B cell (primary cell): Measurements from ENCODE around the gene FOXM1. TPM values are rescaled to one million over a fixed set of nuclear protein-coding genes. Genes with fewer than 3 reads are reported as not detected.

ENCODE experiments used
- ATAC-seq: fragments of 200-7000 bp; cut with Tn5 transposase; one replicate; pipeline ENCODE4 v1.10.0; 2021; ENCODE audit warnings: low read depth, mild to moderate bottlenecking, moderate number of reproducible peaks, moderate library complexity
- CTCF ChIA-PET: fragments of 350-600 bp; sonication (Branson Sonifier 250); formaldehyde crosslinking; loops from one replicate; lab custom pipeline; 2021; ENCODE audit warnings: antibody characterized with exemption, inconsistent platforms; lab: Charles Lee
- POLR2A ChIA-PET: fragments of 350-600 bp; sonication (Branson Sonifier 250); formaldehyde crosslinking; loops from one replicate; lab custom pipeline; 2021; ENCODE audit warnings: antibody characterized with exemption; lab: Charles Lee
- DNase-seq: peaks from one replicate; pipeline ENCODE4 v3.0.0; 2013
- H2AFZ ChIP-seq: 2 replicates; pipeline ENCODE4 v1.6.1; 2012; ENCODE audit warnings: mild to moderate bottlenecking, low read depth, low read length; ENCODE audit not compliant: insufficient read depth, poor library complexity, severe bottlenecking
- H3K27ac ChIP-seq, 2 donors: 1 replicate in 1 of 2; 2 replicates in 1 of 2; pipeline ENCODE4 v1.5.1; 2012 to 2013; ENCODE audit warnings: low read length in 2 of 2, mild to moderate bottlenecking in 2 of 2, moderate library complexity in 1 of 2
- H3K27me3 ChIP-seq, 4 experiments: fragments of 200-600 bp in 1 of 4; sonication (generic) in 1 of 4; replicated peaks in 1 of 4; 1 replicate in 2 of 4; 2 replicates in 2 of 4; pipeline versions ENCODE4 v1.6.1 to v1.7.0; 2013 to 2016; ENCODE audit warnings: low read length in 3 of 4, mild to moderate bottlenecking in 2 of 4, mixed read lengths in 1 of 4, moderate library complexity in 1 of 4; ENCODE audit not compliant: insufficient read depth in 4 of 4, control insufficient read depth in 3 of 4; ENCODE audit errors: control extremely low read depth in 1 of 4
- H3K36me3 ChIP-seq, 2 experiments: replicated peaks in 1 of 2; 1 replicate in 1 of 2; 2 replicates in 1 of 2; pipeline versions ENCODE4 v1.6.1 to v1.7.1; 2013; ENCODE audit warnings: low read length in 1 of 2; ENCODE audit not compliant: insufficient read depth in 2 of 2, control insufficient read depth in 1 of 2; ENCODE audit errors: control extremely low read depth in 1 of 2, extremely low read depth in 1 of 2
- H3K4me1 ChIP-seq, 2 donors: fragments of 200-600 bp in 1 of 2; sonication (generic) in 1 of 2; 1 replicate in 1 of 2; 2 replicates in 1 of 2; pipeline versions ENCODE4 v1.5.1 to v1.6.1; 2013 to 2017; ENCODE audit warnings: low read length in 2 of 2; ENCODE audit not compliant: control insufficient read depth in 2 of 2, insufficient read depth in 2 of 2
- H3K4me2 ChIP-seq: replicated peaks from 2 replicates; pipeline ENCODE3; 2012; ENCODE audit warnings: mild to moderate bottlenecking, low read depth, low read length; ENCODE audit not compliant: poor library complexity, severe bottlenecking
- H3K4me3 ChIP-seq, 5 experiments: fragments of 200-600 bp in 1 of 5; sonication (generic) in 1 of 5; 1 replicate in 3 of 5; 2 replicates in 2 of 5; pipeline versions ENCODE4 v1.5.1 to v1.7.0; 2011 to 2016; ENCODE audit warnings: low read length in 4 of 5, mild to moderate bottlenecking in 4 of 5, low read depth in 2 of 5, control low read depth in 1 of 5, moderate library complexity in 1 of 5; ENCODE audit not compliant: insufficient read depth in 1 of 5; ENCODE audit errors: control extremely low read depth in 1 of 5, extremely low read depth in 1 of 5
- H3K79me2 ChIP-seq: fragments of 200-600 bp; sonication (generic); one replicate; pipeline ENCODE4 v1.6.0; 2016; ENCODE audit warnings: low read length; ENCODE audit not compliant: control insufficient read depth, insufficient read depth
- H3K9ac ChIP-seq: fragments of 200-600 bp; sonication (generic); 2 replicates; pipeline ENCODE4 v1.6.1; 2017; ENCODE audit warnings: mild to moderate bottlenecking, low read length, moderate library complexity
- H3K9me3 ChIP-seq, 3 donors: one replicate each; pipeline versions ENCODE4 v1.6.1 to v1.7.1; 2013; ENCODE audit warnings: low read length in 2 of 3; ENCODE audit not compliant: control insufficient read depth in 2 of 3, insufficient read depth in 1 of 3; ENCODE audit errors: control extremely low read depth in 1 of 3
- H4K20me1 ChIP-seq: 2 replicates; pipeline ENCODE4 v1.6.0; 2012; ENCODE audit warnings: mild to moderate bottlenecking, low read length; ENCODE audit not compliant: insufficient read depth, control insufficient read depth, poor library complexity, severe bottlenecking
- H3K27ac Mint-ChIP-seq: one replicate; pipeline ENCODE4 v1.8.0; 2021; ENCODE audit warnings: mixed read lengths
- H3K27me3 Mint-ChIP-seq: one replicate; pipeline ENCODE4 v1.8.0; 2021; ENCODE audit warnings: mixed read lengths
- H3K4me1 Mint-ChIP-seq: one replicate; pipeline ENCODE4 v1.8.0; 2021; ENCODE audit warnings: mixed read lengths
- H3K4me3 Mint-ChIP-seq: one replicate; pipeline ENCODE4 v1.8.0; 2021; ENCODE audit warnings: mixed read lengths
- H3K9me3 Mint-ChIP-seq: one replicate; pipeline ENCODE4 v1.8.0; 2022; ENCODE audit warnings: mixed read lengths; ENCODE audit not compliant: insufficient read depth
- CTCF ChIP-seq: fragments of 200-600 bp; IDR thresholded peaks from one replicate; pipeline ENCODE4 v1.8.0; 2022; ENCODE audit warnings: antibody characterized with exemption, mild to moderate bottlenecking
- EZH2 ChIP-seq: IDR thresholded peaks from 2 replicates; pipeline ENCODE4 v1.6.1; 2012; ENCODE audit warnings: borderline replicate concordance, low read depth, mild to moderate bottlenecking, moderate library complexity, low read length; ENCODE audit not compliant: insufficient read depth, poor library complexity, severe bottlenecking
- WGBS: methylation state at CpG from one replicate; pipeline ENCODE4 v1.1.5; 2013; ENCODE audit warnings: missing lambda C conversion rate; ENCODE audit not compliant: insufficient coverage; 5-methylcytosine and 5-hydroxymethylcytosine counted together
- intact Hi-C: fragments of 100-400 bp; cut with micrococcal nuclease; formaldehyde crosslinking; loops from one replicate; pipeline ENCODE4 v1.10.0; 2022
- polyA plus RNA-seq: library from polyadenylated mRNA; depleted of rRNA; stranded (reverse); fragments of >200 nt; gene quantifications from 2 replicates; pipeline ENCODE4 v1.2.3, GENCODE V29; 2012
- total RNA-seq, 2 donors: library from RNA; stranded (reverse); fragments of 120-200 nt in 1 of 2; gene quantifications; 1 replicate in 1 of 2; 2 replicates in 1 of 2; pipeline versions ENCODE4 v1.2.3 to v1.2.4, GENCODE V29; 2013 to 2022

FOXM1 gene
- total and polyA plus RNA-seq, 2 donors (not counting 1 experiment from before 2014, with no cell fraction given), result 0.67 to 0.84 TPM

DNA sequence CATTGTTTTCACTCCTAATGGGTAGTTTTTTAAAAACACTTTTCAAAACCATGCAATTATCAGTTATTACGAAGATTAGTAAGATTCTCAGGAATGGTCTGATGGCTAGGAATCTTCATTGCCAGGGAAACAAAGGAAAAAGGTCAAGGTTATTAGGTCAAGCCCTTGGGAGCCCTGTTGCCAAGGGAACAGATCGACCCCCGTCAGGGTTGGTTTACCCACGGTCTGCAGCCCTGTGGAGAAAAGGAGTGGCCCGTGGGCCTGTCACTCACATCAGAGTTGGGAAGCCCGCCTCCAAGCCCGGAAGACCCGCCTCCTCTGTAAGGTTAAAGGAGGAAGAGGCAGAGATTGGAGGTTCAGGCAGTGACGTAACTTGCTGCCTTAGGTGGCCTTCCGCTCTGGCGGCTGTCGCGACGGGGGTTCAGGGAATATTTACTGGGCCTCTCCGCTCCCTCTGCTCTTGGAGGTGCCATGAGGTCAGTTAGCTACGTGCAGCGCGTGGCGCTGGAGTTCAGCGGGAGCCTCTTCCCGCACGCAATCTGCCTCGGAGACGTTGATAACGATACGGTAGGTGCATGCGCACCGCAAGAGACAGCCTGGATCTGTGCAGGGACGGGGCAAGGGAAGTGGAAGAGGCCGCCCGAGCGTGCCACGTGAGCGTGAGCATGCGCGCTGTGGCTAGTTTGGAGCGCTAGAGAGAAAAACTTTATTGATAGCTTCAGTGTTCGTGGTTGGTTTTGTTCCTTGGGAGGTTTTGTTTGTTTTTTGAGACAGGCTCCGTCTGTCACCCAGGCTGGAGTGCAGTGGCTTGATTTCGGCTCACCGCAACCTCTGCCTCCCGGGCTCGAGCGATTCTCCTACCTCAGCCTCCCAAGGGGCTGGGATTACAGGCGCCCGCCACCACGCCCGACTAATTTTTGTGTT is 64.4 kb downstream of the FOXM1 start, which contains the start of gene ITFG2:
ITFG2 (plus strand) TSS at position 379 of the 924 bp plus-strand sequence; CDS start at position 472, 93 bp downstream.
- no peaks in the 10 kb centered on the region for H3K9me3 Mint-ChIP-seq
- ChIA-PET CTCF (interaction anchor here (0.6 to 2.4 kb wide), 6 partner anchors 16 to 78 kb away, joined by 3 to 13 read pairs (median 4); partner anchors contain the start of gene TULP3), POLR2A (interaction anchor here (1.6 kb wide), 1 partner anchor 17 kb away, joined by 17 read pairs; the partner anchor contains the start of gene FKBP4)
- WGBS, result 0% methylated on average over 39 of the region's 48 CpGs
- H3K4me3 ChIP-seq, result peak within 1 kb of the TSS; percentile 56 to 99 (median 87)
- H3K36me3 ChIP-seq, result peaks cover 0 to 8% of the 10 kb centered on the region in 2 experiments
- no peak for TF ChIP-seq CTCF
- TF ChIP-seq EZH2, result no peak
- ATAC-seq (peak; percentile 94), DNase-seq (peak; percentile 99)
- H3K79me2 ChIP-seq, result peaks cover 56% of the 10 kb centered on the region
- H3K4me1 Mint-ChIP-seq, result peaks cover 32% of the 10 kb centered on the region
- H3K4me1 ChIP-seq, result peaks cover 14 to 16% of the 10 kb centered on the region in 2 donors
- peak within 1 kb of the TSS; percentile 100 for H3K4me3 Mint-ChIP-seq
- H3K9me3 ChIP-seq, result no peaks in the 10 kb centered on the region
- intact Hi-C loops, result loop anchor here (1.0 to 5.0 kb wide), 5 partner anchors 18 to 1010 kb away; partner anchors contain the start of genes CRACR2A and FKBP4
- peaks cover 10% of the 10 kb centered on the region for H4K20me1 ChIP-seq
- peak within 1 kb of the TSS; percentile 79 to 90 for H3K27ac ChIP-seq
- no peaks in the 10 kb centered on the region for H3K27me3 ChIP-seq
- peak within 1 kb of the TSS; percentile 94 for H2AFZ ChIP-seq
- no peaks in the 10 kb centered on the region for H3K27me3 Mint-ChIP-seq
- peak within 1 kb of the TSS; percentile 87 for H3K9ac ChIP-seq
- H3K27ac Mint-ChIP-seq, result peak within 1 kb of the TSS; percentile 99
- H3K4me2 ChIP-seq, result peak within 1 kb of the TSS; percentile 81
